K562 (cell line): ENCODE data around the gene MBD3. TPM values are rescaled to one million over a fixed set of nuclear protein-coding genes. Genes with fewer than 3 reads are reported as not detected.

ENCODE experiments used
- GABPB1 ChIP-seq: sonication (generic); formaldehyde crosslinking; IDR thresholded peaks from 2 replicates; pipeline ENCODE4 v1.8.0; 2022; ENCODE audit warnings: mild to moderate bottlenecking, missing genetic modification reagents
- JUNB ChIP-seq: fragments of 450-650 bp; formaldehyde crosslinking; conservative IDR thresholded peaks from 2 replicates; pipeline ENCODE4 v1.4.0; 2020; ENCODE audit warnings: mild to moderate bottlenecking
- OTX1 ChIP-seq: fragments of 450-650 bp; formaldehyde crosslinking; IDR thresholded peaks from 2 replicates; pipeline ENCODE4 v1.4.0; 2022; ENCODE audit warnings: mild to moderate bottlenecking
- ZBTB7A ChIP-seq: IDR thresholded peaks from 2 replicates; pipeline ENCODE4 v1.6.1; 2011; ENCODE audit warnings: low read depth, mild to moderate bottlenecking, low read length, moderate library complexity, borderline replicate concordance; ENCODE audit not compliant: control insufficient read depth
- ZKSCAN8 ChIP-seq: fragments of 200-800 bp; sonication (Bioruptor generic); IDR thresholded peaks from 2 replicates; pipeline ENCODE4 v1.6.1; 2016; ENCODE audit warnings: missing genetic modification characterization, missing compliant biosample characterization
- ZMIZ1 ChIP-seq, 2 experiments: fragments of 150-350 bp in 1 of 2; IDR thresholded peaks; 2 replicates each; pipeline ENCODE4 v1.6.1; 2012 to 2016; ENCODE audit warnings: low read depth in 2 of 2, low read length in 2 of 2, mild to moderate bottlenecking in 1 of 2, moderate library complexity in 1 of 2
- ZNF165 ChIP-seq: fragments of 250-450 bp; sonication (Bioruptor Pico); IDR thresholded peaks from 2 replicates; pipeline ENCODE4 v1.4.0; 2020; ENCODE audit warnings: borderline replicate concordance
- ZNF197 ChIP-seq: fragments of 200-800 bp; sonication (Bioruptor generic); IDR thresholded peaks from 2 replicates; pipeline ENCODE4 v1.6.1; 2016; ENCODE audit warnings: low read depth, missing genetic modification characterization, missing compliant biosample characterization
- ZNF316 ChIP-seq: fragments of 450-650 bp; IDR thresholded peaks from 2 replicates; pipeline ENCODE4 v1.6.1; 2016
- polyA plus RNA-seq, 8 experiments: library from polyadenylated mRNA; depleted of rRNA in 4 of 8; stranded (reverse) in 5 of 8; unstranded in 3 of 8; fragments of >200 nt; fragmentation: Nextera tagmentation in 2 of 8; fragmentation: Illumina TruSeq in 1 of 8; extraction: Ambion mirVana in 2 of 8; extraction: Trizol in 1 of 8; gene quantifications; 2 replicates each; pipeline versions ENCODE4 v1.2.1 to v1.2.3, GENCODE V29; 2011 to 2014; ENCODE audit warnings: inconsistent platforms in 1 of 8, missing spikeins in 1 of 8
- total RNA-seq, 7 experiments: library from RNA; depleted of rRNA in 6 of 7; stranded (reverse); fragments of >200 nt in 6 of 7; fragmentation: Illumina TruSeq in 2 of 7; extraction: Trizol in 2 of 7; gene quantifications; 2 replicates each; pipeline versions ENCODE4 v1.2.1 to v1.2.3, GENCODE V29; 2011 to 2021; ENCODE audit warnings: low replicate concordance in 1 of 7
- TF ChIP-seq, protein P1 (sequence below): fragments of 200-600 bp; sonication (generic); IDR thresholded peaks from one replicate; pipeline ENCODE4 v1.6.1; 2012; ENCODE audit warnings: mild to moderate bottlenecking, low read depth, low read length, inconsistent platforms
- TF ChIP-seq, protein P2 (sequence below): sonication (generic); formaldehyde crosslinking; IDR thresholded peaks from 2 replicates; pipeline ENCODE4 v1.8.0; 2022; ENCODE audit warnings: mild to moderate bottlenecking, missing genetic modification reagents
- TF ChIP-seq, protein P3 (sequence below): fragments of 250-450 bp; sonication (Bioruptor Pico); IDR thresholded peaks from 2 replicates; pipeline ENCODE4 v1.5.1; 2021; ENCODE audit warnings: mild to moderate bottlenecking

MBD3 gene
- total and polyA plus RNA-seq, 9 of the 15 experiments (the other 6 are each of a cell fraction or from before 2014, with no cell fraction given), result 0.24 to 137 (median 30.9) TPM

- TF ChIP-seq, protein P1, sequence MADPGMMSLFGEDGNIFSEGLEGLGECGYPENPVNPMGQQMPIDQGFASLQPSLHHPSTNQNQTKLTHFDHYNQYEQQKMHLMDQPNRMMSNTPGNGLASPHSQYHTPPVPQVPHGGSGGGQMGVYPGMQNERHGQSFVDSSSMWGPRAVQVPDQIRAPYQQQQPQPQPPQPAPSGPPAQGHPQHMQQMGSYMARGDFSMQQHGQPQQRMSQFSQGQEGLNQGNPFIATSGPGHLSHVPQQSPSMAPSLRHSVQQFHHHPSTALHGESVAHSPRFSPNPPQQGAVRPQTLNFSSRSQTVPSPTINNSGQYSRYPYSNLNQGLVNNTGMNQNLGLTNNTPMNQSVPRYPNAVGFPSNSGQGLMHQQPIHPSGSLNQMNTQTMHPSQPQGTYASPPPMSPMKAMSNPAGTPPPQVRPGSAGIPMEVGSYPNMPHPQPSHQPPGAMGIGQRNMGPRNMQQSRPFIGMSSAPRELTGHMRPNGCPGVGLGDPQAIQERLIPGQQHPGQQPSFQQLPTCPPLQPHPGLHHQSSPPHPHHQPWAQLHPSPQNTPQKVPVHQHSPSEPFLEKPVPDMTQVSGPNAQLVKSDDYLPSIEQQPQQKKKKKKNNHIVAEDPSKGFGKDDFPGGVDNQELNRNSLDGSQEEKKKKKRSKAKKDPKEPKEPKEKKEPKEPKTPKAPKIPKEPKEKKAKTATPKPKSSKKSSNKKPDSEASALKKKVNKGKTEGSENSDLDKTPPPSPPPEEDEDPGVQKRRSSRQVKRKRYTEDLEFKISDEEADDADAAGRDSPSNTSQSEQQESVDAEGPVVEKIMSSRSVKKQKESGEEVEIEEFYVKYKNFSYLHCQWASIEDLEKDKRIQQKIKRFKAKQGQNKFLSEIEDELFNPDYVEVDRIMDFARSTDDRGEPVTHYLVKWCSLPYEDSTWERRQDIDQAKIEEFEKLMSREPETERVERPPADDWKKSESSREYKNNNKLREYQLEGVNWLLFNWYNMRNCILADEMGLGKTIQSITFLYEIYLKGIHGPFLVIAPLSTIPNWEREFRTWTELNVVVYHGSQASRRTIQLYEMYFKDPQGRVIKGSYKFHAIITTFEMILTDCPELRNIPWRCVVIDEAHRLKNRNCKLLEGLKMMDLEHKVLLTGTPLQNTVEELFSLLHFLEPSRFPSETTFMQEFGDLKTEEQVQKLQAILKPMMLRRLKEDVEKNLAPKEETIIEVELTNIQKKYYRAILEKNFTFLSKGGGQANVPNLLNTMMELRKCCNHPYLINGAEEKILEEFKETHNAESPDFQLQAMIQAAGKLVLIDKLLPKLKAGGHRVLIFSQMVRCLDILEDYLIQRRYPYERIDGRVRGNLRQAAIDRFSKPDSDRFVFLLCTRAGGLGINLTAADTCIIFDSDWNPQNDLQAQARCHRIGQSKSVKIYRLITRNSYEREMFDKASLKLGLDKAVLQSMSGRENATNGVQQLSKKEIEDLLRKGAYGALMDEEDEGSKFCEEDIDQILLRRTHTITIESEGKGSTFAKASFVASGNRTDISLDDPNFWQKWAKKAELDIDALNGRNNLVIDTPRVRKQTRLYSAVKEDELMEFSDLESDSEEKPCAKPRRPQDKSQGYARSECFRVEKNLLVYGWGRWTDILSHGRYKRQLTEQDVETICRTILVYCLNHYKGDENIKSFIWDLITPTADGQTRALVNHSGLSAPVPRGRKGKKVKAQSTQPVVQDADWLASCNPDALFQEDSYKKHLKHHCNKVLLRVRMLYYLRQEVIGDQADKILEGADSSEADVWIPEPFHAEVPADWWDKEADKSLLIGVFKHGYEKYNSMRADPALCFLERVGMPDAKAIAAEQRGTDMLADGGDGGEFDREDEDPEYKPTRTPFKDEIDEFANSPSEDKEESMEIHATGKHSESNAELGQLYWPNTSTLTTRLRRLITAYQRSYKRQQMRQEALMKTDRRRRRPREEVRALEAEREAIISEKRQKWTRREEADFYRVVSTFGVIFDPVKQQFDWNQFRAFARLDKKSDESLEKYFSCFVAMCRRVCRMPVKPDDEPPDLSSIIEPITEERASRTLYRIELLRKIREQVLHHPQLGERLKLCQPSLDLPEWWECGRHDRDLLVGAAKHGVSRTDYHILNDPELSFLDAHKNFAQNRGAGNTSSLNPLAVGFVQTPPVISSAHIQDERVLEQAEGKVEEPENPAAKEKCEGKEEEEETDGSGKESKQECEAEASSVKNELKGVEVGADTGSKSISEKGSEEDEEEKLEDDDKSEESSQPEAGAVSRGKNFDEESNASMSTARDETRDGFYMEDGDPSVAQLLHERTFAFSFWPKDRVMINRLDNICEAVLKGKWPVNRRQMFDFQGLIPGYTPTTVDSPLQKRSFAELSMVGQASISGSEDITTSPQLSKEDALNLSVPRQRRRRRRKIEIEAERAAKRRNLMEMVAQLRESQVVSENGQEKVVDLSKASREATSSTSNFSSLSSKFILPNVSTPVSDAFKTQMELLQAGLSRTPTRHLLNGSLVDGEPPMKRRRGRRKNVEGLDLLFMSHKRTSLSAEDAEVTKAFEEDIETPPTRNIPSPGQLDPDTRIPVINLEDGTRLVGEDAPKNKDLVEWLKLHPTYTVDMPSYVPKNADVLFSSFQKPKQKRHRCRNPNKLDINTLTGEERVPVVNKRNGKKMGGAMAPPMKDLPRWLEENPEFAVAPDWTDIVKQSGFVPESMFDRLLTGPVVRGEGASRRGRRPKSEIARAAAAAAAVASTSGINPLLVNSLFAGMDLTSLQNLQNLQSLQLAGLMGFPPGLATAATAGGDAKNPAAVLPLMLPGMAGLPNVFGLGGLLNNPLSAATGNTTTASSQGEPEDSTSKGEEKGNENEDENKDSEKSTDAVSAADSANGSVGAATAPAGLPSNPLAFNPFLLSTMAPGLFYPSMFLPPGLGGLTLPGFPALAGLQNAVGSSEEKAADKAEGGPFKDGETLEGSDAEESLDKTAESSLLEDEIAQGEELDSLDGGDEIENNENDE, result no peak
- TF ChIP-seq, protein P2, sequence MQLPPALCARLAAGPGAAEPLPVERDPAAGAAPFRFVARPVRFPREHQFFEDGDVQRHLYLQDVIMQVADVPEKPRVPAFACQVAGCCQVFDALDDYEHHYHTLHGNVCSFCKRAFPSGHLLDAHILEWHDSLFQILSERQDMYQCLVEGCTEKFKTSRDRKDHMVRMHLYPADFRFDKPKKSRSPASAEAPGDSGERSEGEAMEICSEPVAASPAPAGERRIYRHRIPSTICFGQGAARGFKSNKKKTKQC (CRISPR knock-in tag), result no peak
- TF ChIP-seq OTX1 (CRISPR knock-in tag) (no peak), ZMIZ1 (IDR thresholded peaks at IDR 0.05; ENCODE audit: low read depth in 2 of 2, low read length in 2 of 2) (no peak), ZNF316 (no peak), ZKSCAN8 (CRISPR knock-in tag) (no peak), JUNB (CRISPR knock-in tag) (no peak), GABPB1 (no peak), ZNF197 (CRISPR knock-in tag) (no peak), ZNF165 (CRISPR knock-in tag) (no peak), ZBTB7A (no peak)
- TF ChIP-seq, protein P3, sequence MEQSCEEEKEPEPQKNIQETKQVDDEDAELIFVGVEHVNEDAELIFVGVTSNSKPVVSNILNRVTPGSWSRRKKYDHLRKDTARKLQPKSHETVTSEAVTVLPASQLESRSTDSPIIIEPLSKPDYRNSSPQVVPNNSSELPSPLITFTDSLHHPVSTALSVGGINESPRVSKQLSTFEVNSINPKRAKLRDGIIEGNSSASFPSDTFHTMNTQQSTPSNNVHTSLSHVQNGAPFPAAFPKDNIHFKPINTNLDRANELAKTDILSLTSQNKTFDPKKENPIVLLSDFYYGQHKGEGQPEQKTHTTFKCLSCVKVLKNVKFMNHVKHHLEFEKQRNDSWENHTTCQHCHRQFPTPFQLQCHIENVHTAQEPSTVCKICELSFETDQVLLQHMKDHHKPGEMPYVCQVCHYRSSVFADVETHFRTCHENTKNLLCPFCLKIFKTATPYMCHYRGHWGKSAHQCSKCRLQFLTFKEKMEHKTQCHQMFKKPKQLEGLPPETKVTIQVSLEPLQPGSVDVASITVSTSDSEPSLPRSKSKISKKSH, result no peak
- TF ChIP-seq, all 486 proteins: peak for 0
These were observed 24.8 kb downstream of the MBD3 start (continued) for GRCh38 chr19:1567848-1568227.
